NCI-H345 (cell line): ENCODE results near the gene TECR.
"Not testable (repeated sequence)": the region's sequence is repeated elsewhere in the genome, so short reads cannot be mapped to it uniquely, and the experiment has no call there.

Experiments used
- DNase-seq: peaks from one replicate; lab custom pipeline; 2025; lab: John Stamatoyannopoulos, UW

The TECR gene

GRCh38 chr19:14585187-14585586 lies 55.8 kb downstream of the TECR start:
- not testable (repeated sequence) for DNase-seq

- DNase-seq = not testable (repeated sequence)
These were observed 60.0 kb downstream of the TECR start for GRCh38 chr19:14589433-14589832.

- DNase-seq = no peak
These were observed 66.2 kb downstream of the TECR start for GRCh38 chr19:14595558-14595957.

- no peak for DNase-seq
These were observed 70.3 kb downstream of the TECR start for GRCh38 chr19:14599548-14600147.

GRCh38 chr19:14603990-14604387 lies 74.6 kb downstream of the TECR start:
- no peak for DNase-seq

- DNase-seq = no peak
These were observed 77.2 kb downstream of the TECR start for GRCh38 chr19:14606627-14607026.

- DNase-seq = no peak
These were observed 81.7 kb downstream of the TECR start for GRCh38 chr19:14611051-14611450.

GRCh38 chr19:14612242-14612641 lies 82.8 kb downstream of the TECR start:
- not testable (repeated sequence) for DNase-seq

- no peak for DNase-seq
These were observed 83.3 kb downstream of the TECR start for GRCh38 chr19:14612657-14613056.

GRCh38 chr19:14613399-14614098 lies 84.2 kb downstream of the TECR start:
- DNase-seq = not testable (repeated sequence)

GRCh38 chr19:14614099-14614412 lies 84.7 kb downstream of the TECR start:
- DNase-seq = no peak
